DMS114 treated with DMSO at 0.1 percent for 48 hours (cell line): ENCODE measurements around the gene UQCR10.

Experiments used
- DNase-seq: peaks from one replicate; lab custom pipeline; 2025; ENCODE audit not compliant: unreplicated experiment; lab: John Stamatoyannopoulos, UW

UQCR10 gene

GRCh38 chr22:29767171-29768051 lies at the start of gene UQCR10:
TSS of gene UQCR10 (plus strand) at chr22:29767369. CDS start at chr22:29767399, 30 bp downstream.
- DNase-seq = peak; percentile 90

- no peak for DNase-seq
These were observed 49.4 kb upstream of the UQCR10 start for GRCh38 chr22:29717789-29718188.

GRCh38 chr22:29718949-29719898 lies 47.9 kb upstream of the UQCR10 start:
- no peak for DNase-seq

GRCh38 chr22:29719899-29720645 lies 47.1 kb upstream of the UQCR10 start, which contains the start of gene CABP7:
TSS of gene CABP7 (plus strand) at chr22:29720003. CDS start at chr22:29720425, 422 bp downstream.
- no peak for DNase-seq

- no peak for DNase-seq
These were observed 46.3 kb upstream of the UQCR10 start for GRCh38 chr22:29720811-29721323.

GRCh38 chr22:29722151-29722550 lies 45.0 kb upstream of the UQCR10 start:
- no peak for DNase-seq

GRCh38 chr22:29722587-29722986 lies 44.6 kb upstream of the UQCR10 start:
- no peak for DNase-seq

- DNase-seq = no peak
These were observed 43.4 kb upstream of the UQCR10 start for GRCh38 chr22:29723766-29724165.

- no peak for DNase-seq
These were observed 42.3 kb upstream of the UQCR10 start for GRCh38 chr22:29724843-29725242.

- no peak for DNase-seq
These were observed 41.1 kb upstream of the UQCR10 start for GRCh38 chr22:29726106-29726505.

- DNase-seq = no peak
These were observed 40.5 kb upstream of the UQCR10 start for GRCh38 chr22:29726512-29727130.

- DNase-seq = no peak
These were observed 40.0 kb upstream of the UQCR10 start for GRCh38 chr22:29727131-29727523.

- DNase-seq = no peak
These were observed 38.0 kb upstream of the UQCR10 start for GRCh38 chr22:29729161-29729560.

GRCh38 chr22:29731058-29731850 lies 35.9 kb upstream of the UQCR10 start:
- DNase-seq = no peak

- DNase-seq = no peak
These were observed 34.3 kb upstream of the UQCR10 start for GRCh38 chr22:29732883-29733282.

- DNase-seq = no peak
These were observed 33.6 kb upstream of the UQCR10 start for GRCh38 chr22:29733362-29734201.

GRCh38 chr22:29734406-29734805 lies 32.8 kb upstream of the UQCR10 start:
- DNase-seq = no peak

GRCh38 chr22:29734838-29735237 lies 32.3 kb upstream of the UQCR10 start:
- DNase-seq = no peak

- no peak for DNase-seq
These were observed 31.8 kb upstream of the UQCR10 start for GRCh38 chr22:29735416-29735815.
